Mesenchymal stem cell (in vitro differentiated cells and primary cell): ENCODE measurements around the gene TERB1.
A peak's percentile ranks its signal among the peaks of the same experiment; 100 is the strongest.

ENCODE experiments used
- DNase-seq: peaks from one replicate; pipeline ENCODE4 v3.0.0-alpha.2; 2013
- H2AFZ ChIP-seq: one replicate; pipeline ENCODE4 v1.6.1; 2013; ENCODE audit warnings: low read depth, mild to moderate bottlenecking, control low read depth, inconsistent platforms, low read length, moderate library complexity
- H2AK5ac ChIP-seq: 2 replicates; pipeline ENCODE4 v1.6.1; 2013; ENCODE audit warnings: low read length, moderate library complexity, mild to moderate bottlenecking, inconsistent platforms; ENCODE audit not compliant: severe bottlenecking
- H2BK120ac ChIP-seq: one replicate; pipeline ENCODE4 v1.6.1; 2013; ENCODE audit warnings: low read depth, mild to moderate bottlenecking, inconsistent platforms, low read length, moderate library complexity
- H2BK12ac ChIP-seq, 2 experiments: one replicate each; pipeline ENCODE4 v1.6.1; 2013; ENCODE audit warnings: inconsistent platforms in 2 of 2, low read length in 2 of 2, mild to moderate bottlenecking in 2 of 2, moderate library complexity in 2 of 2, control low read depth in 1 of 2
- H2BK15ac ChIP-seq: one replicate; pipeline ENCODE4 v1.6.1; 2013; ENCODE audit warnings: mild to moderate bottlenecking, low read depth, inconsistent platforms; ENCODE audit not compliant: poor library complexity, severe bottlenecking
- H2BK5ac ChIP-seq: 2 replicates; pipeline ENCODE4 v1.6.1; 2013; ENCODE audit warnings: low read depth, mild to moderate bottlenecking, low read length, control low read depth, inconsistent platforms; ENCODE audit not compliant: poor library complexity, severe bottlenecking
- H3K14ac ChIP-seq, 2 experiments: one replicate each; pipeline ENCODE4 v1.6.1; 2013; ENCODE audit warnings: inconsistent platforms in 2 of 2, low read length in 2 of 2, control low read depth in 1 of 2, mild to moderate bottlenecking in 1 of 2, moderate library complexity in 1 of 2
- H3K18ac ChIP-seq, 2 experiments: one replicate each; pipeline ENCODE4 v1.6.1; 2013; ENCODE audit warnings: inconsistent platforms in 2 of 2, low read length in 2 of 2, control low read depth in 1 of 2, low read depth in 1 of 2, mild to moderate bottlenecking in 1 of 2
- H3K23ac ChIP-seq, 2 experiments: one replicate each; pipeline ENCODE4 v1.6.1; 2013; ENCODE audit warnings: inconsistent platforms in 2 of 2, low read length in 2 of 2, mild to moderate bottlenecking in 2 of 2, moderate library complexity in 2 of 2, control low read depth in 1 of 2
- H3K27ac ChIP-seq: 2 replicates; pipeline ENCODE4 v1.5.1; 2013; ENCODE audit warnings: mild to moderate bottlenecking, moderate library complexity, low read length, control low read depth, inconsistent platforms; ENCODE audit not compliant: poor library complexity, severe bottlenecking
- H3K27me3 ChIP-seq, 2 experiments: 2 replicates each; pipeline versions ENCODE4 v1.6.1 to v1.7.0; 2013; ENCODE audit warnings: low read length in 2 of 2, mild to moderate bottlenecking in 2 of 2, moderate library complexity in 2 of 2, control low read depth in 1 of 2, inconsistent platforms in 1 of 2; ENCODE audit not compliant: control insufficient read depth in 1 of 2, insufficient read depth in 1 of 2
- H3K36me3 ChIP-seq, 2 experiments: 2 replicates each; pipeline versions ENCODE4 v1.6.1 to v1.7.0; 2013; ENCODE audit warnings: low read length in 2 of 2, control low read depth in 1 of 2, inconsistent platforms in 1 of 2, low read depth in 1 of 2, mild to moderate bottlenecking in 1 of 2; ENCODE audit not compliant: insufficient read depth in 2 of 2, control insufficient read depth in 1 of 2
- H3K4ac ChIP-seq, 2 experiments: one replicate each; pipeline ENCODE4 v1.6.1; 2013; ENCODE audit warnings: inconsistent platforms in 2 of 2, low read length in 2 of 2, mild to moderate bottlenecking in 2 of 2, moderate library complexity in 2 of 2, control low read depth in 1 of 2, low read depth in 1 of 2
- H3K4me1 ChIP-seq: 2 replicates; pipeline ENCODE4 v1.6.1; 2013; ENCODE audit warnings: low read depth, low read length, control low read depth; ENCODE audit not compliant: control insufficient read depth, insufficient read depth
- H3K4me2 ChIP-seq: 2 replicates; pipeline ENCODE4 v1.6.1; 2013; ENCODE audit warnings: low read length, mild to moderate bottlenecking, inconsistent platforms; ENCODE audit not compliant: poor library complexity, severe bottlenecking
- H3K4me3 ChIP-seq, 2 experiments: 2 replicates each; pipeline versions ENCODE4 v1.5.1 to v1.7.0; 2013; ENCODE audit warnings: low read length in 2 of 2, mild to moderate bottlenecking in 2 of 2, control low read depth in 1 of 2, low read depth in 1 of 2; ENCODE audit not compliant: insufficient read depth in 1 of 2
- H3K79me1 ChIP-seq: replicated peaks from 2 replicates; pipeline ENCODE4 v1.6.1; 2013; ENCODE audit warnings: mild to moderate bottlenecking, control low read depth, low read length, inconsistent platforms; ENCODE audit not compliant: poor library complexity, severe bottlenecking
- H3K9ac ChIP-seq: 2 replicates; pipeline ENCODE4 v1.7.0; 2013; ENCODE audit warnings: mild to moderate bottlenecking, low read length, moderate library complexity
- H3K9me3 ChIP-seq: 2 replicates; pipeline ENCODE4 v1.7.0; 2013; ENCODE audit warnings: mild to moderate bottlenecking, low read length; ENCODE audit not compliant: control insufficient read depth
- H4K8ac ChIP-seq: one replicate; pipeline ENCODE4 v1.6.1; 2013; ENCODE audit warnings: inconsistent platforms, mild to moderate bottlenecking, low read length, moderate library complexity
- H4K91ac ChIP-seq: one replicate; pipeline ENCODE4 v1.6.1; 2013; ENCODE audit warnings: mild to moderate bottlenecking, low read length, inconsistent platforms
- WGBS: methylation state at CpG from one replicate; pipeline ENCODE4 v1.1.7; 2013; ENCODE audit warnings: mixed read lengths; 5-methylcytosine and 5-hydroxymethylcytosine counted together

The TERB1 gene

GRCh38 chr16:66845791-66846221, 44.4 kb upstream of the TERB1 start:
- Histone ChIP-seq H3K4me1 (peaks cover 21% of the 10 kb centered on the region), H3K9me3 (no peaks in the 10 kb centered on the region), H3K9ac (no peak overlapping the region), H3K36me3 (peaks cover 0 to 5% of the 10 kb centered on the region in 2 experiments), H3K14ac (peak overlapping the region in 1 of 2 experiments; percentile 87), H2AFZ (no peak overlapping the region), H3K27me3 (peaks cover 70 to 81% of the 10 kb centered on the region in 2 experiments), H3K79me1 (no peaks in the 10 kb centered on the region), H3K4me2 (no peak overlapping the region), H2BK12ac (no peak overlapping the region), H3K27ac (no peak overlapping the region), H2AK5ac (no peak overlapping the region), H3K23ac (no peak overlapping the region), H2BK5ac (no peak overlapping the region), H3K18ac (no peak overlapping the region), H3K4me3 (no peak overlapping the region), H4K91ac (no peak overlapping the region), H3K4ac (no peak overlapping the region), H4K8ac (no peak overlapping the region), H2BK15ac (no peak overlapping the region), H2BK120ac (no peak overlapping the region)
- WGBS, result 62% methylated on average over 9 of the region's 9 CpGs
- no peak for DNase-seq

GRCh38 chr16:66845080-66845410, 43.7 kb upstream of the TERB1 start:
- Histone ChIP-seq H3K27me3 (peaks cover 64 to 81% of the 10 kb centered on the region in 2 experiments), H3K4ac (no peak overlapping the region), H2BK12ac (no peak overlapping the region), H3K4me1 (peaks cover 21% of the 10 kb centered on the region), H3K79me1 (no peaks in the 10 kb centered on the region), H3K23ac (no peak overlapping the region), H3K36me3 (peaks cover 0 to 5% of the 10 kb centered on the region in 2 experiments), H4K8ac (no peak overlapping the region), H3K4me2 (peak overlapping the region; percentile 100), H2BK15ac (no peak overlapping the region), H4K91ac (no peak overlapping the region), H3K9ac (peak overlapping the region; percentile 36), H3K9me3 (no peaks in the 10 kb centered on the region), H3K18ac (no peak overlapping the region), H3K4me3 (peak overlapping the region; percentile 61 to 71), H2AFZ (no peak overlapping the region), H2BK5ac (no peak overlapping the region), H3K27ac (no peak overlapping the region), H2BK120ac (no peak overlapping the region), H2AK5ac (no peak overlapping the region), H3K14ac (peak overlapping the region in 1 of 2 experiments; percentile 46)
- 41% methylated on average over 10 of the region's 10 CpGs for WGBS
- DNase-seq, result no peak

- Histone ChIP-seq H3K27ac (no peak within 1 kb of the TSS), H3K4ac (peak within 1 kb of the TSS in 1 of 2 experiments; percentile 28), H2BK120ac (no peak within 1 kb of the TSS), H4K91ac (no peak within 1 kb of the TSS), H3K4me1 (peaks cover 21% of the 10 kb centered on the region), H3K36me3 (peaks cover 0 to 5% of the 10 kb centered on the region in 2 experiments), H3K79me1 (no peaks in the 10 kb centered on the region), H2BK12ac (no peak within 1 kb of the TSS), H3K18ac (peak within 1 kb of the TSS in 1 of 2 experiments; percentile 42), H2BK15ac (no peak within 1 kb of the TSS), H2AK5ac (no peak within 1 kb of the TSS), H4K8ac (peak within 1 kb of the TSS; percentile 13), H3K14ac (peak within 1 kb of the TSS in 1 of 2 experiments; percentile 46), H2BK5ac (no peak within 1 kb of the TSS), H2AFZ (no peak within 1 kb of the TSS), H3K27me3 (peaks cover 63 to 81% of the 10 kb centered on the region in 2 experiments), H3K9me3 (no peaks in the 10 kb centered on the region), H3K23ac (peak within 1 kb of the TSS; percentile 2 to 87), H3K4me2 (peak within 1 kb of the TSS; percentile 100), H3K4me3 (peak within 1 kb of the TSS; percentile 61 to 71), H3K9ac (peak within 1 kb of the TSS; percentile 36)
- WGBS, result 2% methylated on average over 71 of the region's 79 CpGs
- DNase-seq, result no peak
These were observed 43.1 kb upstream of the TERB1 start, which contains the start of gene CA7 for GRCh38 chr16:66844342-66845079. Gene CA7, plus strand, starts transcription at chr16:66844414. Its CDS starts 74 bp downstream, at chr16:66844488.

- H3K4me1 ChIP-seq, result peaks cover 21% of the 10 kb centered on the region
- H2BK5ac ChIP-seq, result no peak overlapping the region
- H3K4ac ChIP-seq, result no peak overlapping the region
- peaks cover 58 to 76% of the 10 kb centered on the region in 2 experiments for H3K27me3 ChIP-seq
- H3K9me3 ChIP-seq, result no peaks in the 10 kb centered on the region
- H2AFZ ChIP-seq, result no peak overlapping the region
- no peak overlapping the region for H2AK5ac ChIP-seq
- H4K91ac ChIP-seq, result no peak overlapping the region
- H3K27ac ChIP-seq, result no peak overlapping the region
- H3K14ac ChIP-seq, result no peak overlapping the region
- H2BK15ac ChIP-seq, result no peak overlapping the region
- no peaks in the 10 kb centered on the region for H3K79me1 ChIP-seq
- H3K23ac ChIP-seq, result no peak overlapping the region
- no peak overlapping the region for H2BK120ac ChIP-seq
- H4K8ac ChIP-seq, result no peak overlapping the region
- peak overlapping the region; percentile 100 for H3K4me2 ChIP-seq
- 12% methylated on average over 12 of the region's 14 CpGs for WGBS
- no peak overlapping the region for H2BK12ac ChIP-seq
- H3K9ac ChIP-seq, result no peak overlapping the region
- DNase-seq, result no peak
- H3K4me3 ChIP-seq, result peak overlapping the region in 1 of 2 experiments; percentile 61
- no peak overlapping the region for H3K18ac ChIP-seq
- peaks cover 0 to 5% of the 10 kb centered on the region in 2 experiments for H3K36me3 ChIP-seq
These were observed 42.6 kb upstream of the TERB1 start for GRCh38 chr16:66844009-66844341.
